ENCODE measurements around the gene STARD5. TPM values are rescaled to one million over a fixed set of nuclear protein-coding genes. Genes with fewer than 3 reads are reported as not detected.

The STARD5 gene
- total and polyA plus RNA-seq, 8 donors = 1.1 to 4.0 (median 2.1) TPM

DNA sequence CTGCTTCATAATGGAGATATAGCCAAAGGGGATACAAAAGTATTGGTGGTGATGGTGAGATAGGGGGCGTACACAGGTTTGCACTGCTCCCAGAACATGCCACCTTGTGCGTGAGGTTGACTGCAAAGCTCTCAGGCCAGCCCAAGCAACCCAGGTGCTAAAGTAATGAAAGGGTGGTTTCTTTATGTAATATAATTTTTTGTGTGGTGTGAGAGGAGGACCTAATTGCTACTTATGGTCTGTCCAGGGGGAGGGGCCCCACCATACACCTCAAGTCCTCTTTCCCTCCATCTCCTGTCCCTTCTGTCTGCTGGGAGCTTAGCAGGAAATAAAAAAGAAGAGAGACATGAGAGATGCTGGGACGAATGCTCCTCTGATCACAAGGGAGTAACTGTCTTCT is 53.8 kb downstream of the STARD5 start:
- Histone ChIP-seq H3K4me3 (no peak overlapping the region), H3K27me3 (no peaks in the 10 kb centered on the region), H3K4me1 (peaks cover 6 to 12% (median 9%) of the 10 kb centered on the region in 3 donors), H3K27ac (no peak overlapping the region), H3K36me3 (no peaks in the 10 kb centered on the region), H3K9me3 (no peaks in the 10 kb centered on the region)
- ATAC-seq = no peak
- TF ChIP-seq, protein P1, sequence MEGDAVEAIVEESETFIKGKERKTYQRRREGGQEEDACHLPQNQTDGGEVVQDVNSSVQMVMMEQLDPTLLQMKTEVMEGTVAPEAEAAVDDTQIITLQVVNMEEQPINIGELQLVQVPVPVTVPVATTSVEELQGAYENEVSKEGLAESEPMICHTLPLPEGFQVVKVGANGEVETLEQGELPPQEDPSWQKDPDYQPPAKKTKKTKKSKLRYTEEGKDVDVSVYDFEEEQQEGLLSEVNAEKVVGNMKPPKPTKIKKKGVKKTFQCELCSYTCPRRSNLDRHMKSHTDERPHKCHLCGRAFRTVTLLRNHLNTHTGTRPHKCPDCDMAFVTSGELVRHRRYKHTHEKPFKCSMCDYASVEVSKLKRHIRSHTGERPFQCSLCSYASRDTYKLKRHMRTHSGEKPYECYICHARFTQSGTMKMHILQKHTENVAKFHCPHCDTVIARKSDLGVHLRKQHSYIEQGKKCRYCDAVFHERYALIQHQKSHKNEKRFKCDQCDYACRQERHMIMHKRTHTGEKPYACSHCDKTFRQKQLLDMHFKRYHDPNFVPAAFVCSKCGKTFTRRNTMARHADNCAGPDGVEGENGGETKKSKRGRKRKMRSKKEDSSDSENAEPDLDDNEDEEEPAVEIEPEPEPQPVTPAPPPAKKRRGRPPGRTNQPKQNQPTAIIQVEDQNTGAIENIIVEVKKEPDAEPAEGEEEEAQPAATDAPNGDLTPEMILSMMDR (IDR thresholded peaks at IDR 0.05) = no peak
- intact Hi-C loops (cut with DNase I) = loop anchor here in 1 of 3 donors (5.0 kb wide), 1 partner anchor 127 kb away; no protein-coding TSS in a partner anchor
- WGBS, 2 donors = 73 to 84% methylated on average over 3 of the region's 3 CpGs
- no peak for DNase-seq
- FAIRE-seq = no peak

DNA sequence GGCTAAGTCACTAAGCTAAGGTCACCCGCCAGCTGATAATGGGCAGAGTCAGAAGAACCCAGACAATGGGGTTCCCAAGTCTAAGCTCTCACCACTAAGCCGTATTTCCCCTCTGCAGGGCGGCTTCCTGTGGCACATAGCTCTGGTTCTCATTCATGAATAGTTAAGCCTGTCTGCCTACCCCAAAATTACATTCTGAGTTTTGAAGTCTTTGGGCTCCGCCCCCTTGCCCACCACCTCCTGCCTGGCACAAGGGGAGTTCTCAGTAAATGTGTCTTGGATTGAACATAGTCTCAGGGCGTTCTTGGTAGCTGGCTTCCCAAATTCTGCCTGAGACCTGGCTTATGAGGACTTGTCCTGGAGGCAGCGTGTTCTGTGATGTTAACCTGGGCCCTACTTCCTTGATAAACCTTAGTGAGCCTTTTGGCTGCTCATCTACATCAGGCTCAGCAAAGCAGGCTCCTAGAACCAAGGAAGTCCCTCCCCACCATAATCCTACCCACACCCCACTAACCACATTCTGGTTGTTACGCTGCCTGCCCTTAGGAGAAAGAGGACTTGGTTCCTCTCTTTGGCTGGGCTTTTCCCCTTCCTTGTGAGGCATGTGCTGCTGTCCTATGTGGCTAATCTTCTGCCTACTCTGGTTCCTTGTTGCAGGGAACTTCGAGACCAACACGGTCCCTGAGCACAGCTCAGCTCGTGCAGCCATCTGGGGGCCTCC is 54.9 kb downstream of the STARD5 start:
- 84 to 88% methylated on average over 10 of the region's 10 CpGs for WGBS, 2 donors

DNA sequence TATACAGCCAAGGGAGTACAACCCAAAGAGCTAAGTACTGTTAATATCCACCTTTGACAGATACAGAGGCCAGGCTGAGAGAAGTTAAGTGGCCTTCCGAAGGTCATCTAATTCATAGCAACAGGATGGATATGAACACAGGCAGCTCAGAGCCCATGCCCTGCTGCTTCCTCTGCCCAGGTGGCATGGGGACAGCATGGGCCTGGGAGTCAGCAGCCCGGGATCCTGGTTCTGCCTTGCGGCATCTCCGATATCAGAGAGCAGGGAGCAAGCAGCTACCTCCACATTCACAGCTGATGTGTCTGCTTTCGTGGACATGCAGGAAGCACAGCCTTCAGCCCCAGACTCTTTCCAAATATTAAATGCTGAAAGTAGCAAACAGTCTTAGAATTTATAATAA is 55.6 kb downstream of the STARD5 start:
- intact Hi-C loops (cut with DNase I) = loop anchor here (5.0 to 10.0 kb wide), 3 partner anchors 116 to 164 kb away; no protein-coding TSS in a partner anchor
- Histone ChIP-seq H3K9me3 (no peaks in the 10 kb centered on the region), H3K27me3 (no peaks in the 10 kb centered on the region), H3K27ac (no peak overlapping the region), H3K36me3 (no peaks in the 10 kb centered on the region), H3K4me3 (no peak overlapping the region), H3K4me1 (peaks cover 6 to 9% (median 9%) of the 10 kb centered on the region in 3 donors)
- FAIRE-seq (no peak), ATAC-seq (no peak), DNase-seq (no peak)
- WGBS, 2 donors = 84 to 91% methylated on average over 5 of the region's 5 CpGs
- TF ChIP-seq, protein P1 (IDR thresholded peaks at IDR 0.05) = no peak

More for the DNA sequence above, 54.9 kb downstream of the STARD5 start:
- Histone ChIP-seq H3K36me3 (no peaks in the 10 kb centered on the region), H3K27me3 (no peaks in the 10 kb centered on the region), H3K4me1 (peaks cover 6 to 9% (median 9%) of the 10 kb centered on the region in 3 donors), H3K9me3 (no peaks in the 10 kb centered on the region), H3K27ac (no peak overlapping the region), H3K4me3 (no peak overlapping the region)
- TF ChIP-seq, protein P1 (IDR thresholded peaks at IDR 0.05) = no peak
- DNase-seq (no peak), ATAC-seq (no peak), FAIRE-seq (no peak)
- intact Hi-C loops (cut with DNase I) = loop anchor here (5.0 to 10.0 kb wide), 3 partner anchors 117 to 164 kb away; no protein-coding TSS in a partner anchor

DNA sequence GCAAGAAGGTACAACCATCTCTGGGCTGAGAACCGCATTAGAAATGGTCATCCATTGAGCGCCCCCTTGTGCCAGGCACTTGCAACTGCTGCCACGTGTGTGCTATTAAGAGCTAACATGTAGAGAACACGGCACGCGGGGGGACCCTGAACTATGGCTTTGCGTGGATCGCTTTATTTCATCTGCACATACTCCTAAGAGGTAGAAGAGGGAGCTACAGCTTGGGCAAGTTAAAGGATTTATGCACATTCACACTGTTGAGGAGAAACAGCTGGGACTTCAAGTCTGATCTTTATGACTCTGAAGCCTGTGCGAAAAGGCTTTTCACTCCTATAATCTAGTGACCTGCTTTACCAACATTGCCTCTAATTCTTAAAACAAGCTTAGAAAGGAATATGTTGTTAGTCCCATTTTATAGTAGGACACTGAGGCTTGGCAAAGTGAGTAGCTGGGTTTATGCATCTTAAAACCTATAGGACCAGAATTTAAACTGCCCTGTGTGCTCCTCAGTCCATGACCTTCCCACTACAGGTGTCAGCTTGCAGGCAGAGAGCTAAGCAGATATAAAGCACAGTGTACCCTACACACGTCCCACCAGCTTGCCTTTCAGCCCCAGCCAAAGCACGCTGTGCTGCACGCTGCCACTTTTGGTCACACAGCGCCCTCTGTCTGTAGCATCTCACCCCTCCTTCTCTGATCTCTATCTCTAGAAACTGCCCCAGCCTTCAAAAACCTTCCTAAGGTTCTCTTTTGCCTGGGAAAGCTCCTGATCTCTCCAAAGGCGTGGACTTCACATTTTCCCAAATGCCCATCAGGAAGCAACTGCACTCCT is 57.8 kb downstream of the STARD5 start:
- intact Hi-C loops (cut with DNase I) = loop anchor here (5.0 to 10.0 kb wide), 3 partner anchors 114 to 161 kb away; no protein-coding TSS in a partner anchor
- DNase-seq (peak; percentile 66 to 91 (median 82)), FAIRE-seq (no peak), ATAC-seq (peak; percentile 96 to 97 (median 97))
- H3K9me3 ChIP-seq = no peaks in the 10 kb centered on the region
- no peak overlapping the region for H3K27ac ChIP-seq
- H3K4me1 ChIP-seq = peaks cover 6 to 9% (median 9%) of the 10 kb centered on the region in 3 donors
- 3% methylated on average over 14 of the region's 14 CpGs for WGBS, 2 donors
- TF ChIP-seq, protein P1 (IDR thresholded peaks at IDR 0.05) = peak; percentile 78 to 86 (median 82)
- H3K36me3 ChIP-seq = no peaks in the 10 kb centered on the region
- no peaks in the 10 kb centered on the region for H3K27me3 ChIP-seq
- peak overlapping the region in 1 of 4 donors; percentile 30 for H3K4me3 ChIP-seq
